Epithelial cell of esophagus (primary cell): ENCODE results near the gene ADD3.

Experiments
- DNase-seq: peaks from one replicate; pipeline ENCODE4 v3.0.0; 2010; ENCODE audit warnings: low read depth
- H3K4me3 ChIP-seq: 2 replicates; pipeline ENCODE4 v1.5.1; 2011; ENCODE audit warnings: mild to moderate bottlenecking, low read length, control low read depth
- CTCF ChIP-seq: IDR thresholded peaks from 2 replicates; pipeline ENCODE4 v1.5.1; 2011; ENCODE audit warnings: low read depth, mild to moderate bottlenecking, low read length, control low read depth, inconsistent platforms; ENCODE audit not compliant: insufficient read depth; ENCODE audit errors: missing control alignments

Gene ADD3

GRCh38 chr10:109995595-109995994 lies 12.2 kb upstream of the ADD3 start:
- H3K4me3 ChIP-seq = no peak overlapping the region
- no peak for DNase-seq
- TF ChIP-seq CTCF = no peak

DNA sequence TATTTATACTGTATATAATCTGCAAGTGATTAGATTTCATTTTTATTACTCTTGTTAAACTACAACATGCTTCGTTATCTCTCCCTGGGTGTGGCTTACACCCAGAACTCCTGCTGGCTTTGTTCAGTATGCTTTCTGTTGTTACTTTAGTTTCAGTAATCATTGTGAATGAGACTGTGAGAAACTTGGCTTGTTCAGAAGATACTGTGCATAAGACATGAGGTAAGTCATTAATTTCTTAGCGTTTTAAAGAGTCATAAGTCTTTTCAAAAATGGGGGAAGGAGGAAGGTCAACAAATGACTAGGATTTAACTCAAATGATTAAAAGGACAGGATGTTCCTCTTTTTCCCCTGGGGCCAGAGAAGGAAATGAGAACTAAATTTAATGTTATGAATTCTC lies 11.6 kb upstream of the ADD3 start:
- TF ChIP-seq CTCF = no peak
- no peak overlapping the region for H3K4me3 ChIP-seq
- peak; percentile 27 for DNase-seq

- no peak for DNase-seq
- no peak overlapping the region for H3K4me3 ChIP-seq
- no peak for TF ChIP-seq CTCF
Measured at GRCh38 chr10:109996766-109997171, 11.0 kb upstream of the ADD3 start.

DNA sequence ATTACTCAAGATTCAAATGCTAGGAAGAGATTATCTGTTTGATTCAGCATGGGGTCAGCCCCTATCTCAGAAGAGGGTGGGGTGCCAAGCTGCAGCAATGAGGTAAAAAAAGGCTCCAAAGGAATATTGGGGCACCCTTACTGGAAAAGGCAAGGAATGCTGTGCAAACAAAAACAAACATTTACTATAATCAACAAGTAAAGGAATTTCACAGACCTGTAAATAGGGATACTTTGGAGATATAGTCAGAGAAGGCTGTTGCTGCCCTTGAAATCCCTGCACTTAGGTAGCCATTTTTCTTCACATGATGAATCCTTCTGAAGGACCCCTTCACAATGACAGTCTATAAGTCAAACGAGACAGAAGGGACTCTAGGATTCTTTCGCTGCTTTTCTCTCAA lies 10.6 kb upstream of the ADD3 start:
- no peak overlapping the region for H3K4me3 ChIP-seq
- DNase-seq = no peak
- no peak for TF ChIP-seq CTCF

- no peak for DNase-seq
- no peak overlapping the region for H3K4me3 ChIP-seq
- no peak for TF ChIP-seq CTCF
Measured at GRCh38 chr10:109998513-109998912, 9.3 kb upstream of the ADD3 start.

DNA sequence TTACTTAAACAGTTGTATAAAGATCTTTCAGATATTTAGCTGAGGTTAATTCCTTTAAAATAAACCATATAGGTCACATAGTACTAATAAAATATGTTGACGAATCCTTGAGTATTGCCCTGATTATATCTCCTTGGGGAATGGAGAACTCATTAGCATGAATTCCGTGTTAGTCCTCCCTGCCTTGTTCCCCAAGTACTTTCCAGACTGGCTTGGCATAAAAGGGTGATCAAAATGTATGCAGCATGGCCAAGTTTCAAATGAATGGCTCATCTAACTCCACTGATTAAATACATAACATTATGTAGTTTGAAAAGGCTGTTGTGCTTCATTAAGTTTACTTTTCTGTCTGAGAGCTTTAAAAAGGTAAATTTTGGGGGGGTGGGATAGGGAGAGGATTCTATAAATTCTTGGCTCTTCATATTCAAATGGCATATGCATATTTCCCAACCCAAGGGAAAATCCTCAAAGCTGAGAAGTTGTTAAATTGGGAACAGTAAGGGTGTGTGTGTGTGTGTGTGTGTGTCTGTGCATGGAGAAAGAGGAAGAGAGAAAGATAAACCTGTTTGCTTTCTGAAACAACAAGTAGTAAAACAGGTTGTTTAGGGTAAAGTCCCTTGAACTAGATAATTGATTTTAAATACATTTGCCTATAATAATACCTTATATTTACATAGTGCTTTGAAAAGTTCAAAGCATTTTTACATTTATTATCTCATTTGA lies 4.8 kb upstream of the ADD3 start:
- no peak for TF ChIP-seq CTCF
- peak; percentile 48 for DNase-seq
- no peak overlapping the region for H3K4me3 ChIP-seq

DNA sequence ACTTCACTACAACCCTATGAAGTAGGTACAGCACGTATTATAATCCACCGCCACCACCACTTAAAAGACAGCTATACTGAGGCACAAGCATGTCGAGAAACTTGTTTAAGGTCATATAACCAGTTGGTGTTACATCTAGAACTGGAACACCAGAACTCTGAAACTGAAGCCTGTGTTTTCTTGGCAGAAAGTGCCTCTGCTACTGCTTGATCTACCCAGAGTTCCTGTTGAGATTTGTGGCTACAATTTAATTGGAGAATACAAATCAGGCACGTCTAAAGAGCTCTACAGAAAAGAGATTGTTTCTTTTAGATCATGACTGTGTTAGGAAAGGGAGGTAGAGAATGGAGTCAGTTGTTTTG lies 4.3 kb upstream of the ADD3 start:
- no peak for TF ChIP-seq CTCF

More for the DNA sequence above, 4.3 kb upstream of the ADD3 start:
- no peak overlapping the region for H3K4me3 ChIP-seq
- DNase-seq = peak; percentile 36
